ENCODE data around the gene MGAT3.

DNA sequence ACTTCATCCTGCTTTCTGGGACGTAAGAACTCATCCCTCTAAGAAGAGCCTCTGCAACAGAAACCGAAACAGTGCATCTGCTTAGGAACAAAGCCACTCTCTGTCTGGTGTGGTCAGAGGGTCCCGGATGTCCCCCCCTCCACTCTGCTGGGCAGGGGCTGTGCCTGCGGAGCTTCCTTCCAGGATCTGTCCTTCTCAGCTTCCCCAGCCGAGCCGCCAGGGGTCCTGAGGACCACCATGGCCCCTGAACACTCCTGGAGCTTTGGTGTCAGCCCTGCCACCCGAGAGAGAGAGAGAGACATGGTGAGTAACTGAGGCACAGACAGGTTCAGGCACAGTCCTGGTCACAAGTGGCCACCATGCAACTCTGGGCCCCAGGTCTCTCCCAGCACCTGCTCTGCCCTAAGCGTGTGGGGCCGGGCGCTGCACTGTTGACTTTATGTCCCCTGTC lies 24.4 kb upstream of the MGAT3 start:
- TF ChIP-seq GABPA (IDR thresholded peaks at IDR 0.05; ENCODE audit: low read depth), result no peak
- TF ChIP-seq, protein P1, sequence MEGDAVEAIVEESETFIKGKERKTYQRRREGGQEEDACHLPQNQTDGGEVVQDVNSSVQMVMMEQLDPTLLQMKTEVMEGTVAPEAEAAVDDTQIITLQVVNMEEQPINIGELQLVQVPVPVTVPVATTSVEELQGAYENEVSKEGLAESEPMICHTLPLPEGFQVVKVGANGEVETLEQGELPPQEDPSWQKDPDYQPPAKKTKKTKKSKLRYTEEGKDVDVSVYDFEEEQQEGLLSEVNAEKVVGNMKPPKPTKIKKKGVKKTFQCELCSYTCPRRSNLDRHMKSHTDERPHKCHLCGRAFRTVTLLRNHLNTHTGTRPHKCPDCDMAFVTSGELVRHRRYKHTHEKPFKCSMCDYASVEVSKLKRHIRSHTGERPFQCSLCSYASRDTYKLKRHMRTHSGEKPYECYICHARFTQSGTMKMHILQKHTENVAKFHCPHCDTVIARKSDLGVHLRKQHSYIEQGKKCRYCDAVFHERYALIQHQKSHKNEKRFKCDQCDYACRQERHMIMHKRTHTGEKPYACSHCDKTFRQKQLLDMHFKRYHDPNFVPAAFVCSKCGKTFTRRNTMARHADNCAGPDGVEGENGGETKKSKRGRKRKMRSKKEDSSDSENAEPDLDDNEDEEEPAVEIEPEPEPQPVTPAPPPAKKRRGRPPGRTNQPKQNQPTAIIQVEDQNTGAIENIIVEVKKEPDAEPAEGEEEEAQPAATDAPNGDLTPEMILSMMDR (IDR thresholded peaks at IDR 0.05; ENCODE audit: insufficient read depth, low read length), result no peak
- TF ChIP-seq, protein P2, sequence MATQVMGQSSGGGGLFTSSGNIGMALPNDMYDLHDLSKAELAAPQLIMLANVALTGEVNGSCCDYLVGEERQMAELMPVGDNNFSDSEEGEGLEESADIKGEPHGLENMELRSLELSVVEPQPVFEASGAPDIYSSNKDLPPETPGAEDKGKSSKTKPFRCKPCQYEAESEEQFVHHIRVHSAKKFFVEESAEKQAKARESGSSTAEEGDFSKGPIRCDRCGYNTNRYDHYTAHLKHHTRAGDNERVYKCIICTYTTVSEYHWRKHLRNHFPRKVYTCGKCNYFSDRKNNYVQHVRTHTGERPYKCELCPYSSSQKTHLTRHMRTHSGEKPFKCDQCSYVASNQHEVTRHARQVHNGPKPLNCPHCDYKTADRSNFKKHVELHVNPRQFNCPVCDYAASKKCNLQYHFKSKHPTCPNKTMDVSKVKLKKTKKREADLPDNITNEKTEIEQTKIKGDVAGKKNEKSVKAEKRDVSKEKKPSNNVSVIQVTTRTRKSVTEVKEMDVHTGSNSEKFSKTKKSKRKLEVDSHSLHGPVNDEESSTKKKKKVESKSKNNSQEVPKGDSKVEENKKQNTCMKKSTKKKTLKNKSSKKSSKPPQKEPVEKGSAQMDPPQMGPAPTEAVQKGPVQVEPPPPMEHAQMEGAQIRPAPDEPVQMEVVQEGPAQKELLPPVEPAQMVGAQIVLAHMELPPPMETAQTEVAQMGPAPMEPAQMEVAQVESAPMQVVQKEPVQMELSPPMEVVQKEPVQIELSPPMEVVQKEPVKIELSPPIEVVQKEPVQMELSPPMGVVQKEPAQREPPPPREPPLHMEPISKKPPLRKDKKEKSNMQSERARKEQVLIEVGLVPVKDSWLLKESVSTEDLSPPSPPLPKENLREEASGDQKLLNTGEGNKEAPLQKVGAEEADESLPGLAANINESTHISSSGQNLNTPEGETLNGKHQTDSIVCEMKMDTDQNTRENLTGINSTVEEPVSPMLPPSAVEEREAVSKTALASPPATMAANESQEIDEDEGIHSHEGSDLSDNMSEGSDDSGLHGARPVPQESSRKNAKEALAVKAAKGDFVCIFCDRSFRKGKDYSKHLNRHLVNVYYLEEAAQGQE (IDR thresholded peaks at IDR 0.05; ENCODE audit: insufficient replicate concordance, low read depth), result no peak
- no peak for TF ChIP-seq POLR2AphosphoS5 (IDR thresholded peaks at IDR 0.05; ENCODE audit: low read depth)
- no peak for TF ChIP-seq SPI1 (IDR thresholded peaks at IDR 0.05; ENCODE audit: borderline replicate concordance, low read depth)
